H9 (cell line): ENCODE data around the gene TNNT2. TPM values are rescaled to one million over a fixed set of nuclear protein-coding genes. Genes with fewer than 3 reads are reported as not detected.

Experiments
- DNase-seq: peaks from one replicate; pipeline ENCODE4 v3.0.0-alpha.2; 2017
- H2AFZ ChIP-seq: one replicate; pipeline ENCODE4 v1.6.1; 2013; ENCODE audit warnings: mild to moderate bottlenecking, low read length, control low read depth, moderate library complexity
- H2AK5ac ChIP-seq: 2 replicates; pipeline ENCODE4 v1.6.1; 2013; ENCODE audit warnings: low read length, control low read depth, mixed read lengths; ENCODE audit not compliant: insufficient read length
- H2BK120ac ChIP-seq: one replicate; pipeline ENCODE4 v1.6.1; 2013; ENCODE audit warnings: low read depth, mild to moderate bottlenecking, low read length, control low read depth, inconsistent platforms; ENCODE audit not compliant: poor library complexity, severe bottlenecking
- H2BK12ac ChIP-seq: 2 replicates; pipeline ENCODE4 v1.6.1; 2013; ENCODE audit warnings: low read length, control low read depth, mixed read lengths, low read depth; ENCODE audit not compliant: insufficient read length
- H2BK15ac ChIP-seq: 2 replicates; pipeline ENCODE4 v1.6.1; 2013; ENCODE audit warnings: low read depth, low read length, control low read depth
- H2BK20ac ChIP-seq: one replicate; pipeline ENCODE4 v1.6.1; 2013; ENCODE audit warnings: low read depth, mild to moderate bottlenecking, low read length, control low read depth, inconsistent platforms; ENCODE audit not compliant: poor library complexity, severe bottlenecking
- H2BK5ac ChIP-seq: 2 replicates; pipeline ENCODE4 v1.6.1; 2013; ENCODE audit warnings: low read length, control low read depth, mixed read lengths; ENCODE audit not compliant: insufficient read length
- H3K14ac ChIP-seq: 2 replicates; pipeline ENCODE4 v1.6.1; 2013; ENCODE audit warnings: low read length, control low read depth; ENCODE audit not compliant: insufficient read depth
- H3K18ac ChIP-seq: 2 replicates; pipeline ENCODE4 v1.6.1; 2013; ENCODE audit warnings: low read depth, mild to moderate bottlenecking, mixed read lengths, low read length, control low read depth; ENCODE audit not compliant: insufficient read length
- H3K23ac ChIP-seq: 2 replicates; pipeline ENCODE4 v1.6.1; 2013; ENCODE audit warnings: low read length, control low read depth, mixed read lengths, low read depth; ENCODE audit not compliant: insufficient read length
- H3K23me2 ChIP-seq: 2 replicates; pipeline ENCODE4 v1.6.1; 2013; ENCODE audit warnings: low read depth, mild to moderate bottlenecking, mixed read lengths, low read length, control low read depth; ENCODE audit not compliant: insufficient read length, poor library complexity, severe bottlenecking
- H3K27ac ChIP-seq: 2 replicates; pipeline ENCODE4 v1.5.1; 2013; ENCODE audit warnings: low read length, control low read depth, mixed read lengths, low read depth; ENCODE audit not compliant: insufficient read length
- H3K27me3 ChIP-seq: 2 replicates; pipeline ENCODE4 v1.6.1; 2013; ENCODE audit warnings: low read length, control low read depth, inconsistent platforms; ENCODE audit not compliant: insufficient read depth
- H3K4ac ChIP-seq: 2 replicates; pipeline ENCODE4 v1.6.1; 2013; ENCODE audit warnings: low read depth, mild to moderate bottlenecking, control low read depth, inconsistent platforms, low read length, moderate library complexity
- H3K4me1 ChIP-seq: 2 replicates; pipeline ENCODE4 v1.6.1; 2013; ENCODE audit warnings: low read length, control low read depth, inconsistent platforms; ENCODE audit not compliant: insufficient read depth
- H3K4me2 ChIP-seq: 2 replicates; pipeline ENCODE4 v1.6.1; 2013; ENCODE audit warnings: low read length, control low read depth, mixed read lengths; ENCODE audit not compliant: insufficient read length, insufficient read depth
- H3K56ac ChIP-seq: 2 replicates; pipeline ENCODE4 v1.6.1; 2013; ENCODE audit warnings: low read depth, mild to moderate bottlenecking, mixed read lengths, low read length, control low read depth; ENCODE audit not compliant: insufficient read length
- H3K79me1 ChIP-seq: 2 replicates; pipeline ENCODE4 v1.6.1; 2013; ENCODE audit warnings: low read depth, mild to moderate bottlenecking, moderate library complexity, low read length, control low read depth, inconsistent platforms; ENCODE audit not compliant: insufficient read depth, poor library complexity, severe bottlenecking
- H3K79me2 ChIP-seq: 2 replicates; pipeline ENCODE4 v1.6.1; 2013; ENCODE audit warnings: low read length, control low read depth, inconsistent platforms; ENCODE audit not compliant: insufficient read depth
- H3K9ac ChIP-seq: 2 replicates; pipeline ENCODE4 v1.6.1; 2013; ENCODE audit warnings: low read length, control low read depth, mixed read lengths; ENCODE audit not compliant: insufficient read length; ENCODE audit errors: extremely low read depth
- H3K9me3 ChIP-seq: one replicate; pipeline ENCODE4 v1.6.1; 2013; ENCODE audit warnings: low read depth, low read length, inconsistent platforms; ENCODE audit not compliant: control insufficient read depth
- H3T11ph ChIP-seq: one replicate; pipeline ENCODE4 v1.6.1; 2013; ENCODE audit warnings: mild to moderate bottlenecking, low read length, control low read depth, inconsistent platforms
- H4K20me1 ChIP-seq: one replicate; pipeline ENCODE4 v1.6.1; 2013; ENCODE audit not compliant: control insufficient read depth, insufficient read length, insufficient read depth
- H4K5ac ChIP-seq: 2 replicates; pipeline ENCODE4 v1.6.1; 2013; ENCODE audit warnings: low read depth, mild to moderate bottlenecking, mixed read lengths, low read length, control low read depth; ENCODE audit not compliant: insufficient read length
- H4K8ac ChIP-seq: replicated peaks from 2 replicates; pipeline ENCODE4 v1.6.1; 2013; ENCODE audit warnings: low read length, control low read depth, mixed read lengths, low read depth; ENCODE audit not compliant: insufficient read length
- H4K91ac ChIP-seq: 2 replicates; pipeline ENCODE4 v1.6.1; 2013; ENCODE audit warnings: low read depth, mild to moderate bottlenecking, moderate library complexity, mixed read lengths, low read length, control low read depth; ENCODE audit not compliant: insufficient read length
- H3K27ac Mint-ChIP-seq, 3 experiments: 2 replicates in 2 of 3; 3 replicates in 1 of 3; pipeline ENCODE4 v1.8.0; 2020 to 2021; ENCODE audit warnings: mixed read lengths in 3 of 3, mild to moderate bottlenecking in 1 of 3, moderate library complexity in 1 of 3
- H3K27me3 Mint-ChIP-seq: 2 replicates; pipeline ENCODE4 v1.8.0; 2021; ENCODE audit warnings: low read depth, mild to moderate bottlenecking, moderate library complexity, mixed read lengths
- H3K36me3 Mint-ChIP-seq, 3 experiments: 2 replicates in 2 of 3; 3 replicates in 1 of 3; pipeline ENCODE4 v1.8.0; 2020 to 2021; ENCODE audit warnings: low read depth in 3 of 3, mixed read lengths in 3 of 3; ENCODE audit not compliant: insufficient read depth in 1 of 3
- H3K4me1 Mint-ChIP-seq, 2 experiments: 2 replicates each; pipeline ENCODE4 v1.8.0; 2020; ENCODE audit warnings: mixed read lengths in 2 of 2
- H3K4me3 Mint-ChIP-seq, 2 experiments: 2 replicates in 1 of 2; 3 replicates in 1 of 2; pipeline ENCODE4 v1.8.0; 2020 to 2021; ENCODE audit warnings: mild to moderate bottlenecking in 2 of 2, mixed read lengths in 2 of 2, moderate library complexity in 1 of 2
- H3K9me3 Mint-ChIP-seq, 2 experiments: 2 replicates in 1 of 2; 3 replicates in 1 of 2; pipeline ENCODE4 v1.8.0; 2020; ENCODE audit warnings: mild to moderate bottlenecking in 2 of 2, mixed read lengths in 2 of 2, moderate library complexity in 1 of 2
- WGBS: extraction: QIAGEN DNeasy Blood & Tissue Kit; methylation state at CpG from one replicate; pipeline ENCODE4 v1.1.7; 2013; ENCODE audit warnings: missing lambda C conversion rate, low lambda C conversion rate, mixed read lengths; ENCODE audit not compliant: insufficient read length; ENCODE audit errors: extremely low coverage; 5-methylcytosine and 5-hydroxymethylcytosine counted together
- total RNA-seq: library from RNA; stranded (reverse); gene quantifications from 2 replicates; pipeline ENCODE4 v1.2.1, GENCODE V29; 2021
- TF ChIP-seq, protein P1 (sequence below): fragments of 200-600 bp; sonication (generic); conservative IDR thresholded peaks from 3 replicates; pipeline ENCODE4 v1.8.0; 2021; ENCODE audit warnings: antibody characterized with exemption, mild to moderate bottlenecking

TNNT2 gene
- total RNA-seq, 1 experiment from 2014 or later = 8.6 TPM

DNA sequence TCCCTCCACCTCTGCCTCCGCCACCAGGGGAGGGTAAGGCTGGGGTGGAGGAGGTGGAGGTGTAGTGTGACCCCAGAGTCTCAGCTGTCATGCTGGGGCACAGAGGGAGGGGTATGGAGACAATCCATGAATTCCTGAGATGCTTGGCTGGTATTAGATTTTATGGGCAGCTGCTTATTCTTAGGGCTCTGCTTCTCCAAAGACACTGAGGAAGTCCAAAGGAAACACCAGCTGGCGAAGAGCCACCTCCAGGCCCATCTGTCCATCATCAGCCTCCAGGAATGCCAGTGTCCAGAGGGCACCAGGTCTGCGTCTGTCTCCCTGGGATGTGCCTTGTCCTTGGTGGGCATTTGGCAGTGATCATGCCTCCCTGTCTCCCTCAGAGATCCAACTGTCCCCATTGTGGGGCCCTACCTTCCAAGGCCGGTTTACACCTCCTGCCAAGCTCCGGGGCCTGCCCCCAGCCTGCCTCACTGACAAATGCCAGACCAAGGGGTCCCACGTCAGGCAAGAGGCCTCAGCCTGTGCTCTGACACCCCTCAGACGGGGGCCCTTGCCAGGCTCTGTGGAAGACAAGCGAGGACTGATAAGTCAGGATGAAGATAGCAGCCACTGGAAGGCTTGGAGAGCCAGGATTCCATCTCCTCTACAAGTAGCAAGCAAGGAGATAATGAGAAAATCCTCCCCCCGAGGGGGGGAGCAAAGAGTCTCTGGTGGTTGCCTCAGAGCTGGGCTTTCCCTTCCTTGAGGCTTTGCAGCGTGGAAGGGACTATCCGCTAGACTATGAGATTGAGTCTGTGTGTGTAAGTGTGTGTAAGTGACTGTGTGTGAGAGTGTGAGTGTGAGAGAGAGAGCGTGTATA lies 42.5 kb upstream of the TNNT2 start:
- Histone ChIP-seq H2AFZ (no peak overlapping the region), H4K20me1 (no peaks in the 10 kb centered on the region), H3K79me1 (no peaks in the 10 kb centered on the region), H3K4me1 (no peaks in the 10 kb centered on the region), H3K4ac (no peak overlapping the region), H2BK120ac (no peak overlapping the region), H2BK12ac (no peak overlapping the region), H2AK5ac (no peak overlapping the region), H3K4me2 (no peak overlapping the region), H3K27me3 (no peaks in the 10 kb centered on the region), H2BK15ac (no peak overlapping the region), H3K9me3 (no peaks in the 10 kb centered on the region), H3K56ac (no peak overlapping the region), H3K14ac (no peak overlapping the region; the same call in 1 of the 2 replicates), H3T11ph (no peak overlapping the region), H4K91ac (no peak overlapping the region), H3K23ac (no peak overlapping the region), H4K5ac (no peak overlapping the region), H2BK20ac (no peak overlapping the region), H4K8ac (no peak overlapping the region), H3K18ac (no peak overlapping the region), H2BK5ac (no peak overlapping the region), H3K9ac (no peak overlapping the region), H3K79me2 (no peaks in the 10 kb centered on the region), H3K23me2 (no peaks in the 10 kb centered on the region), H3K27ac (no peak overlapping the region)
- Mint-ChIP-seq H3K27ac (no peak overlapping the region), H3K9me3 (peaks cover 0 to 5% of the 10 kb centered on the region in 2 experiments; a peak in 2 of 5 replicates), H3K4me1 (peaks cover 15 to 25% of the 10 kb centered on the region in 2 experiments), H3K4me3 (no peak overlapping the region), H3K36me3 (no peaks in the 10 kb centered on the region), H3K27me3 (no peaks in the 10 kb centered on the region; the same call in none of the 2 replicates)
- 100% methylated on average over 1 of the region's 12 CpGs for WGBS
- TF ChIP-seq, protein P1, sequence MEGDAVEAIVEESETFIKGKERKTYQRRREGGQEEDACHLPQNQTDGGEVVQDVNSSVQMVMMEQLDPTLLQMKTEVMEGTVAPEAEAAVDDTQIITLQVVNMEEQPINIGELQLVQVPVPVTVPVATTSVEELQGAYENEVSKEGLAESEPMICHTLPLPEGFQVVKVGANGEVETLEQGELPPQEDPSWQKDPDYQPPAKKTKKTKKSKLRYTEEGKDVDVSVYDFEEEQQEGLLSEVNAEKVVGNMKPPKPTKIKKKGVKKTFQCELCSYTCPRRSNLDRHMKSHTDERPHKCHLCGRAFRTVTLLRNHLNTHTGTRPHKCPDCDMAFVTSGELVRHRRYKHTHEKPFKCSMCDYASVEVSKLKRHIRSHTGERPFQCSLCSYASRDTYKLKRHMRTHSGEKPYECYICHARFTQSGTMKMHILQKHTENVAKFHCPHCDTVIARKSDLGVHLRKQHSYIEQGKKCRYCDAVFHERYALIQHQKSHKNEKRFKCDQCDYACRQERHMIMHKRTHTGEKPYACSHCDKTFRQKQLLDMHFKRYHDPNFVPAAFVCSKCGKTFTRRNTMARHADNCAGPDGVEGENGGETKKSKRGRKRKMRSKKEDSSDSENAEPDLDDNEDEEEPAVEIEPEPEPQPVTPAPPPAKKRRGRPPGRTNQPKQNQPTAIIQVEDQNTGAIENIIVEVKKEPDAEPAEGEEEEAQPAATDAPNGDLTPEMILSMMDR = no peak
- no peak for DNase-seq
